IMR-90 (cell line): Measurements from ENCODE around the gene MIEN1. TPM values are rescaled to one million over a fixed set of nuclear protein-coding genes. Genes with fewer than 3 reads are reported as not detected.

Experiments
- ATAC-seq: fragments of 200-7000 bp; cut with Tn5 transposase; 2 replicates; pipeline ENCODE4 v1.9.1; 2020; ENCODE audit warnings: low read depth, mild to moderate bottlenecking, moderate library complexity
- BruUV-seq: library from RNA; stranded (reverse); fragments of 400-500 nt; replicated peaks from 2 replicates; lab custom pipeline; 2021; lab: Mats Ljungman, UMichigan
- CTCF ChIA-PET: fragments of 300-600 bp; formaldehyde crosslinking; extraction: SDS; loops from one replicate; lab custom pipeline; 2021; ENCODE audit warnings: antibody characterized with exemption; lab: Yijun Ruan, JAX
- POLR2A ChIA-PET: fragments of 300-600 bp; sonication (Branson Sonifier 250); formaldehyde crosslinking; loops from one replicate; lab custom pipeline; 2022; ENCODE audit warnings: antibody characterized with exemption; ENCODE audit not compliant: unreplicated experiment; lab: Charles Lee
- DNase-seq: peaks from one replicate; pipeline ENCODE4 v3.0.0; 2013
- H2AFZ ChIP-seq: replicated peaks from 2 replicates; pipeline ENCODE3; 2013; ENCODE audit warnings: low read length, mild to moderate bottlenecking; ENCODE audit not compliant: poor library complexity
- H2AK5ac ChIP-seq: 2 replicates; pipeline ENCODE4 v1.6.1; 2013; ENCODE audit warnings: low read depth, low read length, inconsistent platforms
- H2AK9ac ChIP-seq: replicated peaks from 2 replicates; pipeline ENCODE3; 2013; ENCODE audit warnings: mild to moderate bottlenecking, low read depth, low read length, moderate library complexity; ENCODE audit not compliant: poor library complexity
- H2BK120ac ChIP-seq: 2 replicates; pipeline ENCODE4 v1.6.1; 2013; ENCODE audit warnings: low read depth, low read length, inconsistent platforms
- H2BK15ac ChIP-seq: 3 replicates; pipeline ENCODE4 v1.6.1; 2013; ENCODE audit warnings: low read depth, low read length, inconsistent platforms
- H2BK20ac ChIP-seq: 2 replicates; pipeline ENCODE4 v1.6.1; 2013; ENCODE audit warnings: low read depth, mild to moderate bottlenecking, inconsistent platforms, low read length, moderate library complexity
- H2BK5ac ChIP-seq: 2 replicates; pipeline ENCODE4 v1.6.1; 2013; ENCODE audit warnings: mild to moderate bottlenecking, low read depth, low read length, inconsistent platforms; ENCODE audit not compliant: poor library complexity, severe bottlenecking
- H3K14ac ChIP-seq: replicated peaks from 2 replicates; pipeline ENCODE4 v1.6.1; 2013; ENCODE audit warnings: low read depth, low read length, inconsistent platforms
- H3K18ac ChIP-seq: 2 replicates; pipeline ENCODE4 v1.6.1; 2013; ENCODE audit warnings: low read depth, low read length, control low read depth
- H3K23ac ChIP-seq: 2 replicates; pipeline ENCODE4 v1.6.1; 2013; ENCODE audit warnings: low read depth, low read length, inconsistent platforms
- H3K27ac ChIP-seq: 2 replicates; pipeline ENCODE4 v1.5.1; 2013; ENCODE audit warnings: mild to moderate bottlenecking, control low read depth, low read length; ENCODE audit not compliant: insufficient read depth
- H3K27me3 ChIP-seq: 2 replicates; pipeline ENCODE4 v1.6.1; 2013; ENCODE audit warnings: low read length; ENCODE audit not compliant: control insufficient read depth, insufficient read depth
- H3K36me3 ChIP-seq: 2 replicates; pipeline ENCODE4 v1.6.1; 2013; ENCODE audit warnings: low read length, mixed read lengths; ENCODE audit not compliant: control insufficient read depth, insufficient read depth
- H3K4ac ChIP-seq: 2 replicates; pipeline ENCODE4 v1.6.1; 2013; ENCODE audit warnings: low read depth, low read length, inconsistent platforms
- H3K4me1 ChIP-seq: 2 replicates; pipeline ENCODE4 v1.6.1; 2013; ENCODE audit warnings: low read length, mixed read lengths; ENCODE audit not compliant: control insufficient read depth, insufficient read depth
- H3K4me2 ChIP-seq: 2 replicates; pipeline ENCODE4 v1.6.1; 2013; ENCODE audit warnings: low read depth, mild to moderate bottlenecking, control low read depth, low read length, moderate library complexity
- H3K4me3 ChIP-seq: 2 replicates; pipeline ENCODE4 v1.5.1; 2013; ENCODE audit warnings: low read depth, mild to moderate bottlenecking, control low read depth, low read length, moderate library complexity; ENCODE audit not compliant: insufficient read depth
- H3K56ac ChIP-seq: 2 replicates; pipeline ENCODE4 v1.6.1; 2013; ENCODE audit warnings: low read length, inconsistent platforms; ENCODE audit not compliant: insufficient read depth; ENCODE audit errors: extremely low read depth
- H3K79me1 ChIP-seq, 2 experiments: 2 replicates each; pipeline ENCODE4 v1.6.1; 2013; ENCODE audit warnings: low read length in 2 of 2, inconsistent platforms in 1 of 2, low read depth in 1 of 2
- H3K9ac ChIP-seq: 2 replicates; pipeline ENCODE4 v1.6.1; 2013; ENCODE audit warnings: low read depth, low read length, control low read depth
- H3K9me1 ChIP-seq: 2 replicates; pipeline ENCODE4 v1.6.1; 2013; ENCODE audit warnings: low read length, inconsistent platforms; ENCODE audit not compliant: insufficient read depth
- H3K9me3 ChIP-seq: 2 replicates; pipeline ENCODE4 v1.6.1; 2013; ENCODE audit warnings: low read length; ENCODE audit not compliant: control insufficient read depth, insufficient read depth
- H4K20me1 ChIP-seq: 2 replicates; pipeline ENCODE4 v1.6.1; 2013; ENCODE audit warnings: low read length, inconsistent platforms; ENCODE audit not compliant: insufficient read depth
- H4K5ac ChIP-seq: 2 replicates; pipeline ENCODE4 v1.6.1; 2013; ENCODE audit warnings: mild to moderate bottlenecking, low read depth, low read length, control low read depth
- H4K8ac ChIP-seq, 2 experiments: 2 replicates each; pipeline ENCODE4 v1.6.1; 2013; ENCODE audit warnings: low read depth in 2 of 2, low read length in 2 of 2, control low read depth in 1 of 2, inconsistent platforms in 1 of 2
- H4K91ac ChIP-seq: 2 replicates; pipeline ENCODE4 v1.6.1; 2013; ENCODE audit warnings: low read depth, low read length, inconsistent platforms; ENCODE audit not compliant: insufficient read depth
- BHLHE40 ChIP-seq: fragments of 150-350 bp; IDR thresholded peaks from 2 replicates; pipeline ENCODE4 v1.6.1; 2016; ENCODE audit warnings: mild to moderate bottlenecking, low read depth, low read length
- CEBPB ChIP-seq: IDR thresholded peaks from 2 replicates; pipeline ENCODE4 v1.6.1; 2012; ENCODE audit warnings: low read depth, low read length, improper control_type of control experiment
- FOS ChIP-seq: fragments of 150-350 bp; IDR thresholded peaks from 2 replicates; pipeline ENCODE4 v1.6.1; 2016; ENCODE audit warnings: low read depth, low read length
- MAFK ChIP-seq: IDR thresholded peaks from 2 replicates; pipeline ENCODE4 v1.6.1; 2012; ENCODE audit warnings: low read depth, low read length, improper control_type of control experiment
- MAZ ChIP-seq: IDR thresholded peaks from 2 replicates; pipeline ENCODE4 v1.6.1; 2012; ENCODE audit warnings: low read depth, mild to moderate bottlenecking, low read length, improper control_type of control experiment, moderate library complexity, borderline replicate concordance
- NFE2L2 ChIP-seq: fragments of 150-350 bp; IDR thresholded peaks from 2 replicates; pipeline ENCODE4 v1.6.1; 2016; ENCODE audit warnings: low read depth, mild to moderate bottlenecking, low read length
- POLR2A ChIP-seq: IDR thresholded peaks from 2 replicates; pipeline ENCODE4 v1.6.1; 2012; ENCODE audit warnings: mild to moderate bottlenecking, low read depth, low read length
- RAD21 ChIP-seq: IDR thresholded peaks from 2 replicates; pipeline ENCODE4 v1.6.1; 2012; ENCODE audit warnings: low read length, improper control_type of control experiment
- RCOR1 ChIP-seq: IDR thresholded peaks from 2 replicates; pipeline ENCODE4 v1.6.1; 2012; ENCODE audit warnings: mild to moderate bottlenecking, low read length, improper control_type of control experiment; ENCODE audit not compliant: insufficient replicate concordance
- SMC3 ChIP-seq: fragments of 150-350 bp; IDR thresholded peaks from 2 replicates; pipeline ENCODE4 v1.6.1; 2016; ENCODE audit warnings: low read depth, mild to moderate bottlenecking, antibody characterized with exemption, low read length, moderate library complexity
- WGBS, 2 experiments: methylation state at CpG; one replicate each; pipeline versions ENCODE4 v1.1.5 to v1.1.7; 2013; ENCODE audit warnings: missing lambda C conversion rate in 2 of 2; ENCODE audit not compliant: insufficient read length in 1 of 2; ENCODE audit errors: extremely low coverage in 2 of 2; 5-methylcytosine and 5-hydroxymethylcytosine counted together
- dilution Hi-C: fragments of 300-500 bp; cut with HindIII; formaldehyde crosslinking; loops from one replicate; pipeline ENCODE4 v1.14.3; 2018; ENCODE audit warnings: low sequenced_read_pairs; ENCODE audit not compliant: unreplicated experiment
- in situ Hi-C: fragments of 300-500 bp; cut with MboI; formaldehyde crosslinking; loops from 3 replicates; pipeline ENCODE4 v1.14.3; 2019; ENCODE audit warnings: low sequenced_read_pairs, inconsistent platforms, mixed read lengths
- intact Hi-C: fragments of 100-400 bp; cut with micrococcal nuclease; formaldehyde crosslinking; loops from 2 replicates; pipeline ENCODE4 v1.10.0; 2022
- polyA plus RNA-seq, 3 experiments: library from polyadenylated mRNA; depleted of rRNA; stranded (reverse); fragments of >200 nt; gene quantifications; 2 replicates each; pipeline ENCODE4 v1.2.3, GENCODE V29; 2012; ENCODE audit warnings: low replicate concordance in 1 of 3
- total RNA-seq: library from RNA; depleted of rRNA; stranded (reverse); fragments of >200 nt; gene quantifications from 2 replicates; pipeline ENCODE4 v1.2.3, GENCODE V29; 2012

Gene MIEN1
- total and polyA plus RNA-seq, 2 of the 4 experiments (the other 2 are of a cell fraction): 20.3 to 75.6 TPM

GRCh38 chr17:39732586-39732985 is 2.3 kb upstream of the MIEN1 start:
- Histone ChIP-seq H3K9ac (no peak overlapping the region), H3K79me1 (peaks cover 9 to 17% of the 10 kb centered on the region in 2 experiments), H2BK20ac (no peak overlapping the region), H3K27ac (no peak overlapping the region), H2BK120ac (no peak overlapping the region), H3K9me1 (peaks cover 17% of the 10 kb centered on the region), H3K23ac (no peak overlapping the region), H3K4me2 (no peak overlapping the region), H4K5ac (no peak overlapping the region), H2BK15ac (no peak overlapping the region), H3K9me3 (no peaks in the 10 kb centered on the region), H3K18ac (no peak overlapping the region), H3K4ac (no peak overlapping the region), H2AK9ac (no peak overlapping the region), H3K4me1 (peaks cover 5% of the 10 kb centered on the region; the same call in 1 of the 2 replicates), H2AK5ac (no peak overlapping the region), H2BK5ac (no peak overlapping the region), H3K4me3 (no peak overlapping the region), H2AFZ (no peak overlapping the region), H3K27me3 (peaks cover 10% of the 10 kb centered on the region), H4K91ac (no peak overlapping the region), H4K8ac (no peak overlapping the region), H3K36me3 (peaks cover 18% of the 10 kb centered on the region), H4K20me1 (no peaks in the 10 kb centered on the region; the same call in 1 of the 2 replicates), H3K14ac (no peak overlapping the region), H3K56ac (no peak overlapping the region)
- intact Hi-C loops: no loop called here
- dilution Hi-C loops: no loop called here
- DNase-seq: no peak
- no peak for ATAC-seq
- WGBS, 2 experiments: no CpG with 5 or more reads among the region's 3 CpGs
- in situ Hi-C loops: no loop called here
- POLR2A ChIA-PET: no interaction called here
- BruUV-seq: no TSS peak
- TF ChIP-seq FOS (no peak), SMC3 (no peak), MAFK (no peak), RAD21 (no peak), CEBPB (no peak), MAZ (no peak), NFE2L2 (no peak), BHLHE40 (no peak), RCOR1 (no peak), POLR2A (no peak)
- CTCF ChIA-PET: interaction anchor here (0.7 to 1.0 kb wide), 2 partner anchors 12 to 16 kb away, joined by 3 read pairs; no protein-coding TSS in a partner anchor
